Stimulated activated CD8-positive, alpha-beta memory T cell treated with anti-CD3 and anti-CD28 coated beads, Interleukin-15, amount 100 ng/mL, for 48 hours (primary cell): ENCODE results near the gene TGFBI.
"Not testable (repeated sequence)": the region's sequence is repeated elsewhere in the genome, so short reads cannot be mapped to it uniquely, and the experiment has no call there.

Experiments used
- DNase-seq, 2 donors: peaks; one replicate each; pipeline ENCODE4 v3.0.0-alpha.2; 2020; ENCODE audit warnings: low read depth in 2 of 2

The TGFBI gene

GRCh38 chr5:136045026-136045425 is 16.2 kb downstream of the TGFBI start:
- DNase-seq, result not testable (repeated sequence)

DNA sequence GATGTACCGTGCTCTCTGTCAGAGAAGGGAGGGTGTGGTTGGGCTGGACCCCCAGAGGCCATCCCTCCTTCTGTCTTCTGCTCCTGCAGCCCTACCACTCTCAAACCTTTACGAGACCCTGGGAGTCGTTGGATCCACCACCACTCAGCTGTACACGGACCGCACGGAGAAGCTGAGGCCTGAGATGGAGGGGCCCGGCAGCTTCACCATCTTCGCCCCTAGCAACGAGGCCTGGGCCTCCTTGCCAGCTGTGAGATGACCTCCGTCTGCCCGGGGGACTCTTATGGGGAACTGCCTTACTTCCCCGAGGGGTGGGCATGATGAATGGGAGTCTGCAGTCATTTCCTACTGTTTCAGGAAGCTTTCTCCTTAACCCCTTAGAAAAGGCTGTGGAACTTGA is 17.5 kb downstream of the TGFBI start:
- DNase-seq, result no peak

DNA sequence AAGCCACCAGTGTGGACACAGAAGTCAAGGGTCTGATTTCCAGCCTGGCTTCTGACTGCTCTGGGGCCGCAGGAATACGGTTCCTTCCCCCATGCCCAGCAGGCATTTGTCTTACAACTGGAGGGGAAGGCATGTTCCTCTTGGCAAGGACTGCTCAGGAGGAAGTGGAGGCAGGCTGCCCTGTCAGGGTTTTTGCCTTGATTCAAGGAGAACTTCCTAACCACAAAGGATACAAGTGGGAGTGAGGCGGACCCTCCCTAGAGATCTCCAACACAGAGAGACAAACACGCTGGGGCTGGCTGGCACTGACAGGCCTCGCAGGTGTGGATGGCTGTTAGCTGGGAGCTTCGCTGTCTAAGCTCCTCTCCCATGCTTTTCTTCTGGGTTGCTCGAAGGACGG is 19.1 kb downstream of the TGFBI start:
- DNase-seq, result no peak

GRCh38 chr5:136048966-136049365 is 20.2 kb downstream of the TGFBI start:
- no peak for DNase-seq

DNA sequence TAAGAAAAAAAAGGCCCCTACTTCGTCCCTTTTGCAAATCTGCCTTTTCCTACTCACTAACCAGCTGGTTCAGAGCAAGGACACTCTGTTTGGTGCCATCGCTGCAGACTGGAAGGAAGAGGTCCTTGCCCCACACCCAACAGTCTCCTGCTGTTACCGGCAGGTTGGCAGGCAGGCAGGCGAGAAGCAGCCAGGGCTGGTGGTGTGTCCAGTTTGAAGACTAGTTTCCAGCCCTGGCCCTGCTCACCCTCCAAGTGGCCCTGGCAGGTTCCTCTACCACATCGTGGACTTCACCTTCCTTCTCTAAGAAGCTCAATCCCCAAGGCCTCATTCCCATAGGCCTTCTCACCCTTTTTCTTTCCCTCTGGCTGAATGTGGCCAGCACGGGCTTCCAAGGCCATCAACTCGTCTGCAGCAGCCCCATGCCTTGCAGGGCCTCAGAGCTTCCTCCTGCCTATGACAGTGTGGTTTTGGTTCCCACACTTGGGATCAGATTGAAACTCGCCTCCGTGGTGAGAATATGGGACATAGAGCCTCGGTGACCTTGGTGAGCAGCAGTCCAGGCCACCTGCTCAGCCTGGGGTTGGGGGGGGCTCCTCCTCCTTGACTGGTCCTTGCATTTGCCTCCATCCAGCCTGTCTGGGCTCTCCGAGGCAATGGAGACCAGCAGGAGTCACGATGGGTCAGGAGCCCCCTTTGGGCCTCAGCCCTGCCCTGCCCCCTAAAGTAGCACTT is 22.9 kb downstream of the TGFBI start:
- DNase-seq, result no peak

GRCh38 chr5:136052692-136053335 is 24.0 kb downstream of the TGFBI start:
- no peak for DNase-seq

- DNase-seq, result no peak
These were observed 24.8 kb downstream of the TGFBI start for GRCh38 chr5:136053336-136054141.

DNA sequence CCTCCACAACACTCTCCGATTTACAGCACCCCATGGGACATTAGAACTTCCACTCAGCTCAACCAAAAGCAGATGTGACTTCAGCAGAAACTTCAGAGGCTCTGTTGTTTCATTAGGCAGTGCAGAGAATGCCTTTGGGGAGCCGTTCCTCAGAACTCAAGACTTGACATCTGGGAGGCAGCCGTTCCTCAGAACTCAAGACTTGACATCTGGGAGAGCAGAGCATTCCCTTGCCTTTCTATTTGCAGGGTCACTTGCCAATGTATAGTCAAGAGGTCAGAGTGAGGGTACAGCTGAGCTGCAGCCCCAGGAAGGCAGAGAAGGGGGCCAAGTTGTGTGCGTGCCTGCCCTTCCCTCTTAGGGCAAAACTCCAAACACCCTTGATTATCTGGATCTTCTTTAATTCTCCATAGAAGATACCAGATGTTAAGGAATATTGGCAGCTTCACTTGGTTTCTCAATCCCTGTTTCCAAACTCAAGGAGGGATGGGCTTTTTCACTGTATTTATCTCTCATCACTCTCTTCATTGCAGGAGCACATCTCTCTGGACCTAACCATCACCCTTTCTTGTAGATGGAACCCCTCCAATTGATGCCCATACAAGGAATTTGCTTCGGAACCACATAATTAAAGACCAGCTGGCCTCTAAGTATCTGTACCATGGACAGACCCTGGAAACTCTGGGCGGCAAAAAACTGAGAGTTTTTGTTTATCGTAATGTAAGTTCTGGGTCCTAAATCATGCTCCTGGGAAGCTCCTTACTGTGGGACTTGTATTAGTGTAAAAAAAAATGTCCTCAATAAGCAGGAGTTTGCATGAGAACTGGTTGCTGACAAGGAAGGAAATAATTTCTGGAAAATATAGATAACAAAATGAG is 25.6 kb downstream of the TGFBI start:
- DNase-seq, result no peak

DNA sequence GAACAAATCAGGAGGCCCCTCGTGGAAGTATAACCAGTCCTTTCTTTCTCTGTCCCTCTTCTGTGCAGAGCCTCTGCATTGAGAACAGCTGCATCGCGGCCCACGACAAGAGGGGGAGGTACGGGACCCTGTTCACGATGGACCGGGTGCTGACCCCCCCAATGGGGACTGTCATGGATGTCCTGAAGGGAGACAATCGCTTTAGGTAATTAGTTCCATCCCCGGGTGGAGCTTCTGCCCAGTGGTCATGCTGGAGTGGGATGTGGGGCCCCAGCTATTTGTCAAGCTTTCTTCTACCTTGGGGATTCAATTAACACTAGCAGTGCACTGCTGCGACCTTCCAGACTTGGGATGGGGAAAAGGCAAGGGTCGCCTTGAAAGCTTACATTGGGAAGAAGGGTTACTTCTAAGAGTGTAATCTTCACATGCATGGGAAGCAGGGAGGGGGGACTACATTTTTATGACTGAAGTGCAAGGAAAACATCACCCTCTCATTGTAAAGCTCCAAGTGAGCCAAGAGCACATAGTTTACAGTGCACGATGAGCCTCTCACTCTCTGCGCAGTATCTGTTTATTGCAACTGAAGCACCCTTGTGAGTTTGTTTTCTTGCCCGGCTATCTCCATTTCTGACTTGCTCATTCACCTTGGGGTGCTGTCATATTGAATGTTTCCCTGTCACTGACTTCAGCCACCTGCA is 27.0 kb downstream of the TGFBI start:
- DNase-seq, result no peak

GRCh38 chr5:136056336-136056735 is 27.5 kb downstream of the TGFBI start:
- DNase-seq, result no peak

DNA sequence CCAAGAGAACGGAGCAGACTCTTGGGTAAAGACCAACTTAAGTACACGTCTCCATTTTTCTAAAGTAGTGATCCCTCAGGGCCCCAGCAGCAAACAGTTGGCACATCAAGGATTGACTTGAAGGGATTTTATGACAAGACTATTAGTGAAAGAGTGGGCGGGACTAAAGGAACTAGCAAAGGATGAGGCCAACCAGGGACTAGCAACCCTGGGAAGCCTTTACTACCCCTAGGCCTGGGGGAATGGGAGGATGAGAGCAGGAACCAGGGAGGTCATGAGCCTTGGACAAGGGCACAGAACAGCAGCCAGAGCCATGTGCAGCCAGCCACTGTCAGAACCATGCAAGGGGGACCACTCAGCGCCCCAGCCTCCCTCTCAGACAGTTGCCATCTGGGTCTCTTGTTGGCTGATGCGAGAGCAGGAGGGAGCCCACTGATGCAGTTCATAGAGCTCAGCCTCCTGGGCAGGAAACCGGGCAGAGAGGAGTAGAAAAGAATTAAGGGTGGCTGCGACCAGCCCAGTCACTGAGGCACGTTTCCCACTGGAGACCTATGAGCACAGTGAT is 28.1 kb downstream of the TGFBI start:
- DNase-seq, result no peak

DNA sequence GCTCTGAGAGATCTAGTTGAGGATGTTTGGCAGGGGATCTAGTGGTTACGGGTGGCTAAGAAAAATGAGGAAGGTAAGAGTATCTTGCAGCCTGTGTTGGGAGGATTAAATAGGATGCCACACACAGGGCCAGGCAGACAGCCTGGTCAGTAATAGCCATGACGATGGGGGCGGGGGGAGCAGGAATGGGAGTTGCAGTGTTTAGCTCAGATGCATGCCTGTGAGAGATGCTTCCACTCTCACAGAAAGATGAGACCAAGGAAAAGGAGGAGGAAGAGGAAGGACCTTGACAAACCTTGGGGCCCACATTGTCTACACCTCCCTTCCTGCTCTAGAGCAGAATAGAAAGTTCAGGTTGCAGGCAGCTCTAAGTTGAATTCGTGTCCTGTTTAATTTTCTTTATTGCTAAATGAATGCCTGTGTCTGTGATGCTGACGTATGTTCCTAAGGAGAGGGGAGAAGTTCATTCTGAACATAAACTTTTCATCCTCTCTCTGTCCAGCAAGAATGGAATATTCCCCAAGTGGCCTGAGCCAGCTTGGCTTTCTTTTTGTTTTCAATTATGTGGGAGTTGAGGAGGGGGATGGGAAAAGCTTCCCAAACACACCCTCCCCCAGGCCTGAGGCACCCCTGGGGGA is 28.7 kb downstream of the TGFBI start:
- no peak for DNase-seq

GRCh38 chr5:136058039-136058971 is 29.5 kb downstream of the TGFBI start:
- no peak for DNase-seq

GRCh38 chr5:136058972-136059354 is 30.2 kb downstream of the TGFBI start:
- DNase-seq, result no peak

DNA sequence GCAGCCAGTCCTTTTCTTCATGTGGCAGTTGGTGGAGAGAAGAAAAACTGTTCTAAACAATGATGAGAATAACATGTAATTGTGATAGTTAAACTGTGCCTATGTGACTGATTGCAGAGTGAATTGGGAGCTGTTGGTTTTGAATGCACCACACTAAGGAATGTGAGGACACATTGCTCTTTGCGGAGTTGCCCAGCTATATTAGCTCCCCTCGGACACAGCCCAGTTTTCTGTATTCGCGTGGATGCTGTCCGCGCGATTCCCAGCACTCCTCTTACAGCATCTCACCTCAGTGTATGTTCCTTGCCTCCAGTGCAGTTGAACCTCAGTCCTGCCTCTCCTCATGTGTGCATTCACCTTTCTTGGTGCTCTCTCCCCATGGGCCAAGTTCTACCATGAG is 32.2 kb downstream of the TGFBI start:
- DNase-seq, result no peak

GRCh38 chr5:136061630-136062365 is 33.0 kb downstream of the TGFBI start:
- DNase-seq, result no peak

- DNase-seq, result no peak
These were observed 33.8 kb downstream of the TGFBI start for GRCh38 chr5:136062366-136063274.
